ENCODE data around the gene SOX8.

SOX8 gene

DNA sequence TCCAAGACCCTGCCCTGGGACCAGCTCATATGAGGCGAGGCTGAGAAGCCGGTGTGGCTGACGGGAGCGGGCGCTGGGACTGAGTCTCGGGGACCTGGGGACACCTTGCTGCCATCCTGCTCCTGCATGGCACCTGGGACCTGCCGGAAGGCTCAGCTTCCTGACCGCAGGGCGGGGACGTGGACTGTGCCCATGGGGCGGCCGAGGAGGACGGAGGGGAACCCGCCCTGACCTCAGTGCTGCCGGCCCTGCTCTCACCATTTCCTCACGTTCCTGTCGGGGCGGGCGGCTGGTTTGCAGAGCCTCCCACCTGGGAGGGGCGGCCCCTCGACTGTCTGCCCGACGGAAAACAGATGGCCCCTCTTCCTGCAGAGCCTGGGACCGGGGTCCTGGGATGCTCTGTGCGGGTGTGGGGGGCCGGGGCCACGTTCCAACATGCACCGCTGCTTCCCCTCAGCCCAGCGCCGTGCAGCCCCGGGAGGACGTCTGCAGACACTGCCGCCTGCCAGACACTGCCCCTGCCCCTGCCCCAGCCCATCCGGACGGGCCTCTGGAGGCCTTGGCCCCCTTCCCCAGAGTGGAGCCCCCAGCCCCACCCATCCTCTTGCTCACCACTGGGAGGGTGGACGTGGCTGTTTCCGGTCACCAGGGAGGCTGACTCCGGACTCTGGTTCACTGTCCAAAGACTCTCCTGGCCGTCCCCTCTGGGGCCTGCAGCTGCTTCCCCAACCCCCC is 47.1 kb downstream of the SOX8 start:
- no peak for DNase-seq

- no peak for DNase-seq
These were observed 47.6 kb downstream of the SOX8 start for GRCh38 chr16:1029259-1029545.

- DNase-seq, result no peak
These were observed 48.9 kb downstream of the SOX8 start for GRCh38 chr16:1030473-1030901.

DNA sequence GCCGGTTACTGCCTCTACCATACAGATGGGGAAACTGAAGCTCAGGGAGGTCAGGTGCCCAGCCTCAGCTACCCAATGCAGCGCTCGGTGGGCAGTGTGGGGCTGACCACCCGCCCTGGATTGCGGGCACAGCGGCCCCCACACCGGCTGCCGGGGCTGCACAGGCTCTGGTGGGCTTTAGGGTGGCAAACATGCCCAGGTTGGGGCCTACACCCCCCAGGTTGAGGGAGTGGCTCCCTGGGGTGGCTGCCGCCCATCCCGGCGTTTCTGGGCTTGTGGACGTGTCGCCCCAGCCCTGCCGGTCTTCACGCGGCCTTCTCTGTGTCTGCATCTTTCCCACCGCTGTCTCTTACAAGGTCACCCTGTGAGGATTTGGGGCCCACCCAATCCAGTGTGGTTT is 50.1 kb downstream of the SOX8 start:
- DNase-seq, result no peak

- DNase-seq, result no peak
These were observed 51.0 kb downstream of the SOX8 start for GRCh38 chr16:1032607-1033006.

GRCh38 chr16:1033128-1033679 is 51.6 kb downstream of the SOX8 start:
- DNase-seq, result no peak

- no peak for DNase-seq
These were observed 52.9 kb downstream of the SOX8 start for GRCh38 chr16:1034230-1035065.

- DNase-seq, result no peak
These were observed 53.5 kb downstream of the SOX8 start for GRCh38 chr16:1035066-1035415.

- no peak for DNase-seq
These were observed 54.6 kb downstream of the SOX8 start for GRCh38 chr16:1036166-1036565.

Data from NCI-H2081 treated with DMSO at 0.1 percent for 48 hours (cell line).